Hematopoietic multipotent progenitor cell treated with erythropoietin and hydrocortisone succinate and interleukin-3 and kit ligand, for 17 days (in vitro differentiated cells): ENCODE results near the gene ZSWIM9.

Experiments
- DNase-seq: peaks from one replicate; pipeline ENCODE4 v3.0.0-alpha.2; 2015; ENCODE audit warnings: low spot score

Gene ZSWIM9

DNA sequence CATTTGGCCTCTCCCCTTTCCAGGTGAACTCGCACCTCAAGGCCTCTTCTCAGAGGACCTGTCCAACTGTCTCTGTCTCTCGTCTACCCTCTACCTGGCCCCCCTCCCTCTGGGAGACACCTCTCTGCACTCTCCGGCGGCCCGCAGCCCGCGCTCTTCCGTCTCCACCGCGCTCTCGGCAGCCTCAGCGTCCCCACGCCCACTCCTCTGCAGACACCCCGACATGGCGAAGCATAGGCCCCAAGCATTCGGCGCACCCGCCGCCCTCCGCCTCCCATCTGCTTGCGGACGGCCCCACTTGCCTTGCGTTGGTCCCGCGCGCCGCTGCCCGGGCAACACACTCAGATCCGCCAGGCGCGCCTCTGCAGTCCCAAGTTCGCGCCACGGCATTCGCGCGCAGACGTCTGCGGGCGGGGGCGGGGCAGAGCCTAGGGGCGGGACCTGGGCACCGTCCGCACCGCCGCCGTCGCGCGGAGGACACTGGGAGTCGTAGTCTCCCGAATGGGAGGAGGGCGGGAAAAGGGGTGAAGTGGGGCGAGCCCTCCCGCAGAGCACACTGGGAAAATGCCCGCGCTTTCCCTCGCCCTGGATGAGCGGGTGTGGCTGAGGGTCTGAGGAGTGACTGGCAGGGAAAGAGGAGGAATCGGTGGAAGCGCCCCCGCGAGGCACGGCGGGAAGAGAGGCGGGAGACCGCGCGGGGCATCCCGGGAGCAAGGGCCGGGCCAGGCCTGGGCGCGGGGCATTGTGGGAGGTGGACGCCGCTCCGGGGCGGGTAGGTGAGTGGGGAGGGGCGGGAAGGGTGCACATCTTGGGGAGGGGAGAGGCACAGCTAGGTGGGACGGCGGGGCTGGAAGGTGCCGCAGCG, at the start of gene ZSWIM9, which contains the start of gene LIG1:
TSS of gene ZSWIM9 (plus strand) at position 742 of the 865 bp plus-strand sequence. CDS start 1,123 bp downstream, outside the sequence.
TSS of gene LIG1 (minus strand) at position 406 of the 865 bp plus-strand sequence. CDS start 4,778 bp downstream, outside the sequence.
- peak; percentile 89 for DNase-seq

DNA sequence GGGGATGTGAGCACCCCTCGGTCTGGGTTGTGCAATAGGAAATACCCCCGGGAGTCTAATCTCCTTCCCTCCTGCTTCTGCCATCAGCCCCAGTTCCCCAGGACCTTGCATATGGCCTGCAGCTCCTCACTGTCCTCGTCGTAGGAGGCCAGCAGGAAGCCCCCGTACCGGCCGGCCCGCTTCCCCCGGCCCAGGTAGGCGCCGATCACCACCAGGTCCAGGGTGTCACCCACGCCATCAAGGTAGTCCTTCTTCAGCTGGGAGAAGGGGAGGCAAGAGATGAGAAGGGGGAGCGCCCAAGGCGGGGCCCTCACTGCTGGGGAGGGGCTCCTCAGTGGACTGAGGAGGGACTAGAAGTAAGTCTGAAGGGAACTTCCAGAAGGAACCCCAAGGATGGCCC, 49.4 kb upstream of the ZSWIM9 start:
- DNase-seq = no peak

DNA sequence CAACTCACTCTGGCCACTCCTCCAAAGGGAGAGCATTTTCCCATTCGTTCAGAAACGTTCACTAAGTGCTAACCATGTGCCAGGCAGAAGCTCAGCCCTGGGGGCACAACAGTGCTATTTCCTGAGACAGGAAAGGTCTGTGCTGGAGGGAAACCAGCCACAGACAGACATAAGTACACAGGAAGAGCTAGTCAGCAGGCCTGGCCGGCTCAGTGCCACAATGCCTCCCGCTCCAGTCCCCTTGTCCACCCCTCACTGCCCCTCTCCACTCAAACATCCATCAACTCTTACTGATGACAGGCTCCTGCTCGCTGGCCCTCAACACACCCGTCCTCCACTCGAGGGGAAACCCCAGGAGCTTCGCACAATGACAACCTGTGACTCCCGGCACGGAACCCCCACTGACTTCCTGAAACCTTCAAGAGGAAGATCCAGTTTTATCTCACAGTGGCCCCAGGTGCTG, 48.5 kb upstream of the ZSWIM9 start:
- no peak for DNase-seq

DNA sequence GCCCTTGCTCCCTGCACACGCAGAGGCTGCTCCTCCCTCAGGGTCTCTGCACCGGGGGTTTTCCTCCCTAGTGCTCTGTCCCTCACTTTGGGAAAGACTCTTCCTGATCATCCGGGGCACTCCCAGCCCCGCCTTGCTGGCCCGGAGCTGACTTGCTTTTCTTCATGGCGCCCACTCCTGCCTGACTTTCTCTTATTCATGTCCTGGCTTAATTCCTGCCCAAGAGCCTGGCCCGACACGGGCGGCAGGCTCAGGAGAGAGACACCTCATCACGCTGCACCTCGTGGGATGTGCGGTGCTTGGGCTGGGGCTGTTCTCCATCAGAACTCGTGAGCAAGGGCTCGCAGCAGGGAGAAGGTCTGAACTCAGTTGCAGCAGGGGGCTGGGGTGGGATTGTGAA, 48.1 kb upstream of the ZSWIM9 start:
- no peak for DNase-seq

DNA sequence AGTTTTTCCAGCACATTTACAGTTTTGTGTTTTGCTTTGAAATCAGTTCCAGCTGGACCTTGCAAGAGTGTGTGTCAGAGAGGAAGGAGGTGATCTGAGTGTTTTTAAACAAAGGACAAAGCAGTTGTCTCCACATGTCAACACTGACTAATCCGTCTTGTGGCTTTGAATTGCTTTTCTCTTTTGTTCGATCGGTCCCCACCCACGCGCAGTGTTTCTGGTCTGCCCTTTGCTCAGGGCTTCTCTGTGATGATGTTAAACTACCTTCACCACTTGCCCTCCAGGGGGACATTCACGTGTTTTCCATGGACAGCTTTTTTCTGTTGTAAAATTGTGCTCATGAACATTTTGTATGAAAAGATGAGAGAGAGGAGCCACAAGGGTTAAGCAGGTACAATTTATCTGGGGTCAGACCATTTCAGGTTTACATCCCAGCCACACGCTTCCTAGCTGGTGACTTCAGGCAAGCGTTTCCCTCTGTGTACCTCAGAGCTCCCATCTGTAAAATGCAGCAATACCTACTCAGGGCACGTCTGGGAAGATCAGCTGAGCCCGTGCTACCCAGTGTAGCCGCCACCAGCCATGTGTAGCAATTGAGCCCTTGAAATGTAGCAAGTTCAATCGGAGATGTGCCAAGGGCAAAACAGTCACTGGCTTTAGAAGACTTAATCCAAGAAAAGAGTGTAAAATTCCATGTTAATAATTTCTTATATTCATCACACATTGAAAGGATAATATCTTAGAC, 46.4 kb upstream of the ZSWIM9 start:
- DNase-seq = no peak

DNA sequence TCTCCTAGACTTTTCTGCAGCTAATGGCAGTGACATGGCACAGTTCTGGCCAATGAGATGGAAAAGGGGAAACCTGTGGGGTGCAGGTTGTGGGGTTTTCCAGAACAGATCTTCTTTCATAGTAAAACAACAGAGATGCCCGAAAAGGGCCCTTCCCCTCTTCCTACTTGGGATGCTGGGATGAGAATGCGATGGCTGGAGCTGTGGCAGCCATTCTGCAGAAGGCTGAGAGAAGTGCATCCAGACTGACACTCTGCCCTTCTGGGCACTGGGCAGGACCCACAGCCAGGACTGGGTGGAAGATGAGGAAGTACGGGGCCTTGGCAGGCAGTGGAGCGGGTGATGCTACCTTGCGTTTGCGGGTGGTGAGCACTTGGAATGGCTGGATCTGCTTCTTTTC, 42.9 kb upstream of the ZSWIM9 start:
- no peak for DNase-seq

DNA sequence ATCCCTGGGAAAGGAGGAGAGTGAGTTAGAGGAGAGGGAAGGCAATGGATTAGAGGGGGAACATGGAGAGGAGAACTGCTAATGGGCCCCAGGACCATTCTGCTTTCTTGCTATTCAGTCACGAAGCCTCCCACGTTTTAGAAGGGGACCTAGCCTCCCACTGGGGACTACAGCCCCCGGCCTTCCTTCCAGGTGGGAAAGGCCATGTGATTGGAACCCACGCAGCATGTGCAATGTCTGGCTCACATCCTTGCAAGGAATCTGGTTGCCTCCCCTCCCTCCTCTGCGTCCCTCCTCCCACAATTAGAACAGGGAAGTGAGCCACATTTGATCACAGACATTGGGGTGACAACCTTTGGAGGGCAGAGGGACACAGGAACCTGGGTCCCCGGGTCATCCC, 37.4 kb upstream of the ZSWIM9 start:
- no peak for DNase-seq

DNA sequence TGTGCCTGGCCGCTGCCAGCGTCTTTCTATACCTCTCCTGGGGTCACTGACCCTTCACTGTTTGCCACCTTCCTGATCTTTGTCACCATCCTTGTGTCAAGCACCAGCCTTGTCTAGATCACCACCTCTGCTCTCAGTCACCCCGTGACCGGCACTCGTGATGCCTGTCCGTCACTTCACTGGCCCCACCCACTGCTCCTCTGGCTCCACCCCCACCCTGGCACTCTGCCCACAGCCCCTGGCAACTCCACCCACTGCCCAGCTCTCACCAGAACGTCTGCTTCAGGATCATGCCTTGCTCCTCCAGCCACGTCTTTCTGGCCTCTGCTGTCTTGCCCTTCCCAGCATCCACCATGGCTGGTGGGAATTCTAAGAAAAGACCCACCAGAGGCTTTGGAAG, 35.1 kb upstream of the ZSWIM9 start:
- DNase-seq = peak; percentile 51

DNA sequence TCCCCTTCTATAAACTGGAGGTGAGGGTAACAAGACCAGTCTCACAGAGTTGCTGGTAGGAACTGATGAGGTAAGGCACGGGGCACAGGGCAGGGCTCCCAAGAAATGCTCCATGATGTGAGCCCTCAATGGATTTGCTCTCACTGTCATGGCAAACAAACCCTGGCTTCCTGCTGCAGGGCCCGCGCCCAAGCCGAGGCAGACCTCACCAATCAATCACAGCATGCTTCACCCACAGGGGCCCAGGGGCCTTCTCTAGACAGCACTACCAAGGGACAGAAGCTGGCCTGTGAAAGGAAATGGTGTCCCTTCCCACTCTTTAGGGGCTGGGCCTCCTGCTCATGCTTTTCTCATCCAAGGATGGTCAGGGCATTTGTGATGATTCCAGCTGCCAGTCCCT, 33.9 kb upstream of the ZSWIM9 start:
- no peak for DNase-seq

DNA sequence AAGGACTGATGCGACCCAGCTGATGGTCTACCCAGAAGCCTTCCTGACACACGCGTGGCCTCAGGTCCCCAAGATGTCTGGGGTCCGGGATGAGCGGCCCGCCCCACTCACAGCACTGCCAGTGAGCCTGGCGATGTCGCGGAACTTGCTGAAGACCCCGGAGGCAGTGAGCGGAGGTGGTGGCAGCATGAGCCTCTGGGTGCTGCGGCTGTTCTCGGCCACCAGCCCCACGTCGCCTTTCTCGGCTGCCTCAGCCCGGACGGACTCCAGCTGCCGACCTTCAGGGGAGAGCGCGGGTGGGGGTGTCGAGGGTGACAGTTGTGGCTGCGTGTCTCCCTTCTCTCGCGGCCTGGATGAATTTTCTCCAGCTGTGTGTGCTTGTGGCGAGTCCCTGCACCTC, 33.1 kb upstream of the ZSWIM9 start:
- DNase-seq = no peak

DNA sequence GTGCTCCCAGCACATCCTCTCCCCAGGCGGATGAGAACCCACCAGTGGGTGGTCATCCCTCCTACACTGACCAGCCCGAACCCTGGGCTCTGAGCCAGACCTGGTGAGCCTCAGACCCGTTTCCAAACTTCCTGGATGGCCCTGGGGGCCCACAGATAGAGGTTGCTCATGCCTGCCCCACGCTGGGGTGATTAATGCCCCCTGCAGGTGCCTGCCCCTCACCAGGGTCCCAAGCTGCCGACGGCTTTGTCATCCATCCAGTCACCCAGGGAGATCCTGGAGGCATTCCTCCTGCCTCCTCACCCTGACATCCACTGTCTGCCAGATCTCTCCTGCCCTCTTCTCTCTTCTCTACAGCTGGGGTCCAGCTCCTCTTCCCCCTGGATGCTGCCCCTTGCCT, 31.4 kb upstream of the ZSWIM9 start:
- DNase-seq = no peak

DNA sequence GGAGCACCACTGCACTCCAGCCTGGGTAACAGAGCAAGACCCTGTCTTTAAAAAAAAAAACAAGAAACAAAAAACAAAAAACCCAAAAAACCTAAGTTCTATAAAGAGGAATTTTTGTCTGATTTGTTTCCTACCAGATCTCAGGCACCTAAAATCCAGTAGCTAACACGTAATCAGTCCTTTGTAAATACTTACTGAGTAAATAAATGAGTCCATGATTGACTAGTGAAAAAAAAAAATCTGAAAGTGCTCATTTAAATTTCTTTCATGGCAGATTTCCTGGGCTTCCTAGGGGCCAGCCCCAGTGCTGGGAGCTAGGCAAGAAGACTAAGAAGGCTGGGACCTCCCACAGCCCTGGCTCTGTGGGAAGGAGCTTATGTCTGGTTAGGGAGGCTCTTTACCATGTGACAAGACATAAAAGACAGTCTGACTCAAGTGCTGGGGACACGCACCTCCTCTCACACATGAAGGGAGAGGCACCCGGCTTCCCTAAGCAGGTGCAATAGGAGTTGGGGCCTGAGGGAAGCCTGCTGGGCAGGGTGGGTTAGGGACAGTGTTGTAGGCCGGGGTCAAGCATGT, 22.8 kb upstream of the ZSWIM9 start:
- no peak for DNase-seq

DNA sequence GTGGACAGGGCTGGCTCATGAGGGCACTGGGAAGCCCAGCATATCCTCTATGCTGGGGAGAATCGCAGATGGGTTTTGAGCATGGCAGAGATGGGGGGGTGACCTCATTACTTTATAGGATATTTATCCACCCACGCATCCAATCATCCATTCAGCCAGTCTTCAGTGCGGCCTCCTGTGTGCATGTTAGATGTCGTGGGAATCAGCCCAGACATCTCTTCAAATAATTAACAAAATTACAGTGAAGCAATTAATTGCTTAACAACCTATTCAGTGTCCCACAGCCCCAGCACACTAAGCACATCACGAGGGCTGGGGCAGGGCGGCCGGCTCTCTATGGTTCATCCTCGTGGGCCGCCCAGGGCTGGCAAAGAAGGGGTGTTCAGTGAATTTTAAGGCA, 21.9 kb upstream of the ZSWIM9 start:
- DNase-seq = no peak

DNA sequence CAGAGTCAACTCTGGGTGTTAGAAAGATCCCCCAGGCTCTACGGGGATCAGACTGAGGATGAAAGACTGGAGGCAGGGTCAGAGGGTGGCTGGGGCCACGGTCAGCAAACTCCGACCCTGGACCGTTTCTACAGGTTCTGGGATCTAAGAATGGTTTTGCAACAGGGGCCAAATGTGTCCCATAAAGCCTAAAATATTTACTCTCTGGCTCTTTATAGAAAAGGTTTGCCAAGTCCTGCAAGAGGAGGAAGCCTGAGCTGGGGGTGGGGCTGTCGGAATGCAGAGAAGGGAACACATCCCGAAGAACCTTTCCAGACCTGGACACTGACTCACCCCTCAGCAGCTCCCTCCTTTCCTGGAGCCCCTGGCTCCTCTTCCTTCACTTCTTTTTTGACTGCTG, 21.1 kb upstream of the ZSWIM9 start:
- no peak for DNase-seq

DNA sequence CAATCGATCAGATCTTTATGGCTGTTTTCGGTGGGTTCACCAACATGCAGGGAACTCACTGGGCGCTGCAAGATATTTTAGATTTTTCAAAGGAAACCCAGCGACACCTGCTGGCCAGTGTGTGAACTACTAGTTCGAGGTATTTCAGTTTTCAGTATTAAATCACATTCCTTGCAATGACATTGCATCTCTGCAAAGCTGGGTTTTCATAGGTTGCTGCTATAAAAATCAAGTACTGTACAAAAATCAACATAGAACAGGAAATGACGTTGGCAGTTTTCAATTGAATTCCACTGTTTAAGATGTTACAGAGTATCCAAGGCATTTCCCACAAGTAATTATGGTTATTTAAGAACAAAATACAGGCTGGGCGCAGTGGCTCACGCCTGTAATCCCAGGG, 17.9 kb upstream of the ZSWIM9 start:
- DNase-seq = peak; percentile 85

DNA sequence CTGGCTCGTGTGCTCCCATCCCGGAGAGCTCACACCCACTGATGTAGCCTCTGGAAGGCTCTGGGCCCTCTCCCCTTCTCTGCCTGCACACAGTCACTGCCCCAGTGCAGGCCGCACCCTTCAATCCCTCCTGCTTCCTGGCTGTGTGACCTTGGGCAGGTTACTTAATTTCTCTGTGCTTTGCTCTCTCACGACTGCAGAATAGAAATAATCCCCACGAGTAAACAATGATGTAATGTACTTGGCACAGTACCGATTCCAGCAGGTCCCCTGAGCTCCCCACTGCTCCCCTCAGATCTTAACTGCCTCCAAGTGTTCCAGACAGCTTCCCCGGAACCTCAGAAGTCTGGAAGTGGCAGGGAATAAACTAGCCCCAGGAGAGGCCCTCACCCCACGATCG, 16.5 kb upstream of the ZSWIM9 start:
- DNase-seq = no peak

DNA sequence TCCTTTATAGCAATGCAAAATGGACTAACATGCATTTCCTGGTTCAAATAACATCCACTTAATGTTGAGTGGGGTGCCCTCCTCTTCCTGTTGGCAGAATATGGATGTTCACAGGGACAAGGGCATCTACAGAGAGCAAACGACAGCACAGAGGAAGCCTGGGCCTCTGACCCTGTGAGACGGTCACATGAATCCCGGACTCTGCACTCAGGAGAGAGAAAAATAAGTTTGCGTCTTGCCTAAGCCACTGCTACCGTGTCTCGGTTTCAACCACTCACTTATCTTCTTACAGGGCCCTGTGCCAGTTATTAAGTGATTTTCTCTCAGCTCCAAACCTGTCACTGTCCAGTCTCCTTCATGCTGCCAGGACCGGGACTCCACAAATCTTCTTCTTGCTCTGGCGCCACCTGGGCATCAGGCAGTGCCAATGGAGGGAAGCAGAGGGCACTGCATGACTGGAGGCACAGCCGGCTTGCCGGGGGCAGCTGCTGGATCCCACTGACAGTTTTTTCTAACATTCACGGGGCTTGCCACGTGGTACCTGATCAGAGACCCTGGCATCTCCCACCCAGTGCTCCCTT, 12.2 kb upstream of the ZSWIM9 start:
- no peak for DNase-seq

DNA sequence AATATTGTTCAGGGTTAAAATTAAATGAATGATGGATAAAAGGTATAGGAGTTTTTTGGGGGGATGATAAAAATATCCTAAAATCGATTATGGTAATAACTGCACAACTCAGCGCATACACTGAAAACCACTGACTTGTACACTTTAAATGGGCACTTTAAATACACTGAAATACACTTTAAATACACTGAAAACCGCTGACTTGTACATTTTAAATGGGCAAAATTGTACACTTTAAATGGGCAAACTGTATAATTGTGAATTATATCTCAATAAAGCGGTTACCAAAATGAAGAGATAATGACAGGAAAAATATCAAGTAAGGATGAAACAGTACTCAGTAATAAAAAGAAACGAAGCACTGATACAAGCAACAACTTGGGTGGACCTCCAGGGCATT, 1.8 kb upstream of the ZSWIM9 start:
- no peak for DNase-seq

DNA sequence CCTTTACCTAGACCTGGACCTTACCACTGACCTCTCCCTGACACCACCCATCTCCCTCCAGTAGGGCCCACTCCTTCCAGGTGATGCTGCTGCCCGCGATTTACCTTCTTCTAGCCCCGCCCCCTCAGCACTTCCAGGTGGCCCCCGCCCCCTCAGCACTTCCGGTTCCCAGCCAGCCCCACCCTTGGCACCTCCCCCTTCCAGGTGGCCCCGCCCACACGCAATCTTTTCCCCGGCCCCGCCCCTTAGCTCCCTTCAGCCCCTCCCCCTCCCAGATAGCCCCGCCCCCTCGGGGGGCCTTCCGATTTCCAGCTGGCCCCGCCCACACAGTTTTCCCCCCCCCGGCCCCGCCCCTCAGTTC, 922 bp upstream of the ZSWIM9 start:
- DNase-seq = peak; percentile 82

DNA sequence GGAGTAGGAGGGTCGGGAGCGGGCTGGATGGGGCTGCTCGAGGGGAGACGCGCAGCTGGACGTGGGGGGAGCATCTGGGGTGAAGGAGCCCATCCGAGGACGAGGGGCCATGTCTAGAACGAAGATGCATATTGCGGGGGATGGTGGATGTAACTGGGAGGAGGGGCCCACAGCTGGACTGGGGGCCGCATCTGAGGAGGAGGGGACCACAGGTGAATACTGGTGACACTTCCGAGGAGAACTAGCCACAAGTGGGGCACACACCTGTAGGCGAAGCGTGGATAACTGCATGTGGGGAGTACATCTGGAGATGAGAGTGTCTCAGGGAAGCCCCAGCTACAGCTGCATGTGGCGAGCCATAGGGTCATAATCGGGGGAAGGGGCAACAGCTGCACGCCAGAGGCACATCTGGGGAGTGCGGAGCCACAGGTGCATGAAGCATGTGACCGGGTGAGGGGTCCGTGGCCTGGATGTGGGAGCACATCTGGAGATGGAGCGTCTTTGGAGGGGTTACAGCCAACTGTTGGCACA, 402 bp downstream of the ZSWIM9 start:
- peak; percentile 12 for DNase-seq

DNA sequence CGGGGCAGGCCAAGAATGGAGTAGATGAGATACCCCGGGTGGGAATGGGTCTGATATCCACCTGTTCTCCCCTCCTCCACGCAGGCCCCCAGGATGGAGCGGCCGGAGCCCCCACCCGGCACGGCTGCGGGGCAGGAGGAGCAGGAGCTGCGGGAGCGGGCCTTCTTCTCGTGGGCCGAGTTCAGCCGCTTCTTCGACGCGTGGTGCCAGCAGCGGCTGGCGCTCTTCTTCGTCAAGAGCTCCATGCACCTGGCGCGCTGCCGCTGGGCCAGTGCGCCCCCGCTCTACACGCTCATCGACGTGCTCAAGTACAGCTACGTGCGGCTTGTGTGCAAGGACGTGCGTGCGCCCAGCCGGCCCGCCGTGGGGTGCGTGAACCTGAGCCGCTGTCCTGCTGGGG, 1.2 kb downstream of the ZSWIM9 start:
- no peak for DNase-seq

DNA sequence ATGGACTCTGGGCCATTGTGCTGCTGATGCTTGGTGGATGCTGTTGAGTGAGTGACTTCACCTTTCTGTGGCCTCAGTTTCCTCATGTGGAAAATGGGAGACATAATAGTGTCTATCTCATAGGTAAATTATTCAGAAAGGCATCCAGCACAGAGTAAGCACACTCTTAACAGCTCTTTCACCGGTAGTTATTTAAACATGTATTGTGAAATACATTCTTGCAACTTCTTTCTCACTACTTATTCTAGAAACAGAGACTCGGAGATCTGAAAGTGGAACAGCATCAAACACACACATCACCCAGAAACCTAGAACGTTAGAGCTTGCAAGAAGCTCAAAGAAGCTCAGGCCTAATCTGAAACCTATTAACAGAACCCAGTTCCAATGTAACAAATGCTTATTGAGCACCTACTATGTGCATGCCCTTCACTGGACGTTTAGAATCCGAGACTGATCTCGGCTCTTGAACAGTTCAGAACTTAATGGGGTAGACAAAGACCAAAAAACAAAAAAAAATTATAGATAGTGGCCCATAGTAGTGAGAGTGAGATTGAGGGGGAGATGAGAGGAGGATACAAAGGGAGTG, 4.1 kb downstream of the ZSWIM9 start:
- DNase-seq = no peak
